ENCODE measurements around the gene AJAP1. TPM values are rescaled to one million over a fixed set of nuclear protein-coding genes. Genes with fewer than 3 reads are reported as not detected.

Gene AJAP1
- polyA plus RNA-seq, 1 of the 3 experiments (the other 2 are of a cell fraction), result not detected

DNA sequence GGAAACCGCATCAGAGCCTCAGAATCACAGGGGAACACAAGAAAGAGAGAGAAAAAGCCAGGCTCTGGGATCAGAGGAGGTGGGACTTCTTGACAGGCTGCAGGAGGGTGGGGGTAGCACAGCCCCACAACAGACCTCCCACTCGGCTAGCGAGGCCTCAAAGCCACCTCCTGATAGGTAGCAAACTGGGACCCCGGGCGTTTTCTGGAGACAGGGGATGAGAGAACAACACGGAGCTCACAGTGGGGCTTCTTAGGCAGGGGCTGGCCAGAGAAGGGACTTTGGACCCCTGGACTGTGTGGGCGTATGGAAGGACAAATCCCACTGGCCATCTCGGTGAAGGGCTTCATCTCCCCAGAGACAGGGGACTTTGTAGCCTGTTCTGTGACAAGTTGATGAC is 116.3 kb downstream of the AJAP1 start:
- Histone ChIP-seq H3K9me3 (no peaks in the 10 kb centered on the region), H3F3A (replicated peaks; ENCODE audit: insufficient read depth) (no peaks in the 10 kb centered on the region), H3K79me2 (ENCODE audit: insufficient read depth) (no peaks in the 10 kb centered on the region), H3K9ac (no peak overlapping the region), H3K9me2 (no peaks in the 10 kb centered on the region), H3K4me3 (ENCODE audit: low read depth in 2 of 2, low read length in 1 of 2) (no peak overlapping the region), H3K27ac (ENCODE audit: low read depth in 2 of 2, low read length in 1 of 2) (no peak overlapping the region), H2AFZ (ENCODE audit: low read depth) (no peak overlapping the region), H3K27me3 (ENCODE audit: insufficient read depth) (no peaks in the 10 kb centered on the region), H3K4me2 (no peak overlapping the region), H3K4me1 (ENCODE audit: control insufficient read depth in 1 of 2, insufficient read depth in 2 of 2, low read depth in 1 of 2, low read length in 1 of 2) (peaks cover 0 to 10% of the 10 kb centered on the region in 2 experiments; a peak in 1 of 4 replicates), H4K20me1 (ENCODE audit: insufficient read depth) (no peaks in the 10 kb centered on the region), H3K36me3 (replicated peaks in 1 of 2; ENCODE audit: control insufficient read depth in 1 of 2, insufficient read depth in 2 of 2, low read length in 1 of 2) (no peaks in the 10 kb centered on the region)
- ChIA-PET POLR2A (no interaction called here), CTCF (interaction anchor here (3.3 kb wide), 1 partner anchor 114 kb away, joined by 9 read pairs; no protein-coding TSS in a partner anchor)
- TF ChIP-seq REST (IDR thresholded peaks at IDR 0.05; ENCODE audit: low read depth, low read length) (no peak), MEF2A (IDR thresholded peaks at IDR 0.05; ENCODE audit: borderline replicate concordance, low read depth) (no peak)
- TF ChIP-seq, protein P1, sequence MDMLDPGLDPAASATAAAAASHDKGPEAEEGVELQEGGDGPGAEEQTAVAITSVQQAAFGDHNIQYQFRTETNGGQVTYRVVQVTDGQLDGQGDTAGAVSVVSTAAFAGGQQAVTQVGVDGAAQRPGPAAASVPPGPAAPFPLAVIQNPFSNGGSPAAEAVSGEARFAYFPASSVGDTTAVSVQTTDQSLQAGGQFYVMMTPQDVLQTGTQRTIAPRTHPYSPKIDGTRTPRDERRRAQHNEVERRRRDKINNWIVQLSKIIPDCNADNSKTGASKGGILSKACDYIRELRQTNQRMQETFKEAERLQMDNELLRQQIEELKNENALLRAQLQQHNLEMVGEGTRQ (IDR thresholded peaks at IDR 0.05; ENCODE audit: borderline replicate concordance, low read depth, low read length), result no peak
- 26% methylated on average over 7 of the region's 8 CpGs for WGBS (ENCODE audit: low lambda C conversion rate)
- no peak for DNase-seq

DNA sequence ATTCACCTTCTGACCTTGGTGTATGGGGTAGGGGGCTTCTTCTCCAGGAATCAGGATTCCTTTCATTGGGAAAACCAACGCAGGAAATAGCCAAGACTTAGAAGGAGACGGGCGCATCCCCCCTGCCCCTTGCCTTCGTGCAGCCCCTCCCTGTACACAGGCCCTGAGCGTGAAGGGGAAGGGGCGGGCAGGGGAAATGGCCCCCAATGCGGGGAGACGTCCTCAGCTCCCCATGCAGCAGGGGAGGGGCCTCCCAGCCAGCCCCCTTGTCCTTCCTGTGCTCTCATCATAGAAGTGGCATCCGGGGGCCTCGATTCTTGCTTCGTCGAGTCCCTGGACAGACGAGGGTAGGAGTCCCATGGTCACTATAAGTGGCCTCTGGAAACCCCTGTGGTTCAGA is 116.9 kb downstream of the AJAP1 start:
- no peak for DNase-seq
- CTCF ChIA-PET, result interaction anchor here (3.3 kb wide), 1 partner anchor 115 kb away, joined by 9 read pairs; no protein-coding TSS in a partner anchor

More for the DNA sequence above, 116.9 kb downstream of the AJAP1 start:
- Histone ChIP-seq H3K4me2 (no peak overlapping the region), H3K27ac (ENCODE audit: low read depth in 2 of 2, low read length in 1 of 2) (no peak overlapping the region), H3K79me2 (ENCODE audit: insufficient read depth) (no peaks in the 10 kb centered on the region), H3K9me3 (no peaks in the 10 kb centered on the region), H3K4me1 (ENCODE audit: control insufficient read depth in 1 of 2, insufficient read depth in 2 of 2, low read depth in 1 of 2, low read length in 1 of 2) (peaks cover 0 to 13% of the 10 kb centered on the region in 2 experiments; a peak in 1 of 4 replicates), H3K27me3 (ENCODE audit: insufficient read depth) (no peaks in the 10 kb centered on the region), H3F3A (replicated peaks; ENCODE audit: insufficient read depth) (no peaks in the 10 kb centered on the region), H2AFZ (ENCODE audit: low read depth) (no peak overlapping the region), H3K9me2 (no peaks in the 10 kb centered on the region), H3K4me3 (ENCODE audit: low read depth in 2 of 2, low read length in 1 of 2) (no peak overlapping the region), H4K20me1 (ENCODE audit: insufficient read depth) (no peaks in the 10 kb centered on the region), H3K9ac (no peak overlapping the region), H3K36me3 (replicated peaks in 1 of 2; ENCODE audit: control insufficient read depth in 1 of 2, insufficient read depth in 2 of 2, low read length in 1 of 2) (no peaks in the 10 kb centered on the region)
- TF ChIP-seq YY1 (IDR thresholded peaks at IDR 0.05; ENCODE audit: low read depth) (no peak), EP300 (IDR thresholded peaks at IDR 0.05; ENCODE audit: borderline replicate concordance in 1 of 2, low read depth in 1 of 2, low read length in 1 of 2) (no peak), ZBTB33 (IDR thresholded peaks at IDR 0.05; ENCODE audit: borderline replicate concordance, low read depth) (no peak), RXRA (IDR thresholded peaks at IDR 0.05; ENCODE audit: borderline replicate concordance, low read depth) (no peak), POLR2AphosphoS5 (IDR thresholded peaks at IDR 0.05; ENCODE audit: low read depth, low read length) (no peak), NRF1 (IDR thresholded peaks at IDR 0.05; ENCODE audit: low read depth, low read length) (no peak), GABPA (IDR thresholded peaks at IDR 0.05; ENCODE audit: low read depth) (no peak), MXI1 (IDR thresholded peaks at IDR 0.05; ENCODE audit: low read depth, low read length) (no peak), USF1 (IDR thresholded peaks at IDR 0.05; ENCODE audit: borderline replicate concordance, low read depth) (no peak), RAD21 (IDR thresholded peaks at IDR 0.05; ENCODE audit: low read length) (no peak), FOSL2 (IDR thresholded peaks at IDR 0.05; ENCODE audit: borderline replicate concordance, low read depth) (no peak), JUND (IDR thresholded peaks at IDR 0.05) (no peak), CHD2 (IDR thresholded peaks at IDR 0.05; ENCODE audit: low read length, partially characterized antibody) (no peak), MEF2A (IDR thresholded peaks at IDR 0.05; ENCODE audit: borderline replicate concordance, low read depth) (no peak), SMC3 (IDR thresholded peaks at IDR 0.05; ENCODE audit: low read depth, low read length) (no peak)
- TF ChIP-seq, protein P2, sequence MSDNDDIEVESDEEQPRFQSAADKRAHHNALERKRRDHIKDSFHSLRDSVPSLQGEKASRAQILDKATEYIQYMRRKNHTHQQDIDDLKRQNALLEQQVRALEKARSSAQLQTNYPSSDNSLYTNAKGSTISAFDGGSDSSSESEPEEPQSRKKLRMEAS (IDR thresholded peaks at IDR 0.05; ENCODE audit: low read depth), result no peak
- WGBS (ENCODE audit: low lambda C conversion rate), result 58% methylated on average over 7 of the region's 13 CpGs
- POLR2A ChIA-PET, result no interaction called here

Data from SK-N-SH (cell line).